Effector CD4-positive, alpha-beta T cell (primary cell): ENCODE measurements around the gene QSOX2.

ENCODE experiments used
- DNase-seq: peaks from one replicate; pipeline ENCODE4 v3.0.0-alpha.2; 2020

Gene QSOX2

GRCh38 chr9:136171009-136171800, 74.4 kb downstream of the QSOX2 start:
- DNase-seq, result no peak

GRCh38 chr9:136170006-136170901, 75.4 kb downstream of the QSOX2 start:
- DNase-seq, result peak; percentile 36

GRCh38 chr9:136169495-136169894, 76.1 kb downstream of the QSOX2 start:
- DNase-seq, result no peak

GRCh38 chr9:136163248-136163850, 82.3 kb downstream of the QSOX2 start:
- DNase-seq, result no peak

GRCh38 chr9:136160995-136161610, 84.5 kb downstream of the QSOX2 start:
- DNase-seq, result no peak

- DNase-seq, result no peak
These were observed 85.2 kb downstream of the QSOX2 start for GRCh38 chr9:136160381-136160841.

- no peak for DNase-seq
These were observed 85.8 kb downstream of the QSOX2 start for GRCh38 chr9:136159851-136160250.

GRCh38 chr9:136157477-136158265, 87.9 kb downstream of the QSOX2 start:
- no peak for DNase-seq
